Ascending aorta (tissue), 2 donors: ENCODE data around the gene LHB. TPM values are rescaled to one million over a fixed set of nuclear protein-coding genes. Genes with fewer than 3 reads are reported as not detected.

Experiments
- DNase-seq, 2 donors: peaks; one replicate each; pipeline ENCODE4 v3.0.0-alpha.2; 2019; ENCODE audit warnings: low spot score in 2 of 2
- H3K27ac ChIP-seq, 2 donors: fragments of 200-600 bp; sonication (generic); one replicate each; pipeline ENCODE4 v1.5.1; 2016 to 2017; ENCODE audit warnings: mild to moderate bottlenecking in 1 of 2
- H3K27me3 ChIP-seq: fragments of 200-600 bp; sonication (generic); one replicate; pipeline ENCODE4 v1.5.1; 2017
- H3K36me3 ChIP-seq, 2 donors: fragments of 200-600 bp; sonication (generic); one replicate each; pipeline ENCODE4 v1.5.1; 2016
- H3K4me1 ChIP-seq, 2 donors: fragments of 200-600 bp; sonication (generic); one replicate each; pipeline ENCODE4 v1.5.1; 2016 to 2017; ENCODE audit warnings: mild to moderate bottlenecking in 1 of 2
- H3K4me3 ChIP-seq, 2 donors: fragments of 200-600 bp; sonication (generic); one replicate each; pipeline ENCODE4 v1.5.1; 2016 to 2017; ENCODE audit warnings: mild to moderate bottlenecking in 1 of 2
- H3K9me3 ChIP-seq, 2 donors: fragments of 200-600 bp; sonication (generic); one replicate each; pipeline ENCODE4 v1.5.1; 2016
- intact Hi-C: fragments of 100-400 bp; cut with DNase I; formaldehyde crosslinking; loops from one replicate; pipeline ENCODE4 v1.15.1; 2023
- total RNA-seq: library from RNA; depleted of rRNA; stranded (reverse); fragments of >200 nt; gene quantifications from one replicate; pipeline ENCODE4 v1.1.0, GENCODE V29; 2016
- TF ChIP-seq, protein P1 (sequence below), 3 experiments: fragments of 200-600 bp in 2 of 3; fragments of 450-650 bp in 1 of 3; sonication (generic) in 2 of 3; IDR thresholded peaks; one replicate each; pipeline ENCODE4 v1.5.1; 2016 to 2019; ENCODE audit warnings: antibody characterized with exemption in 3 of 3, mild to moderate bottlenecking in 1 of 3, moderate library complexity in 1 of 3

The LHB gene
- total RNA-seq, 1 donor from 2014 or later, result not detected

DNA sequence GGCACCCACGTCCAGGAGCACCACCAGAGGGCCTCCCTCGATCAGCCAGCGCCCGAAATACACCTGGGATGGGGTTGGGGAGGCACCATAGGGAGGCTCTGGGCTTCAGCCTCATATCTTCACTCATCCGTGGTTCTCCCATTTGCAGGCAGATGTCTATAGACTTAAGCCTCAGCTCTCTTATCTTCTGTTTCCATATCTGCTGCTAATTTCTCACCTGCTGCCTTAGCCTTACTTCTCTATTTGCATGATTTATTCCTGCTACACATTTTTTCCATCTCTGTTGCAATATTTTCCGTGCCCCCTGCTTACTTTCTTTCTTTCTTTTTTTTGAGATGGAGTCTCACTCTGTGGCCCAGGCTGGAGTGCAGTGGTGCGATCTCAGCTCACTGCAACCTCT, 29.6 kb downstream of the LHB start:
- DNase-seq, result no peak
- H3K4me3 ChIP-seq, result no peak overlapping the region
- no peaks in the 10 kb centered on the region for H3K9me3 ChIP-seq
- intact Hi-C loops, result no loop called here
- H3K27me3 ChIP-seq, result no peaks in the 10 kb centered on the region
- TF ChIP-seq, protein P1, sequence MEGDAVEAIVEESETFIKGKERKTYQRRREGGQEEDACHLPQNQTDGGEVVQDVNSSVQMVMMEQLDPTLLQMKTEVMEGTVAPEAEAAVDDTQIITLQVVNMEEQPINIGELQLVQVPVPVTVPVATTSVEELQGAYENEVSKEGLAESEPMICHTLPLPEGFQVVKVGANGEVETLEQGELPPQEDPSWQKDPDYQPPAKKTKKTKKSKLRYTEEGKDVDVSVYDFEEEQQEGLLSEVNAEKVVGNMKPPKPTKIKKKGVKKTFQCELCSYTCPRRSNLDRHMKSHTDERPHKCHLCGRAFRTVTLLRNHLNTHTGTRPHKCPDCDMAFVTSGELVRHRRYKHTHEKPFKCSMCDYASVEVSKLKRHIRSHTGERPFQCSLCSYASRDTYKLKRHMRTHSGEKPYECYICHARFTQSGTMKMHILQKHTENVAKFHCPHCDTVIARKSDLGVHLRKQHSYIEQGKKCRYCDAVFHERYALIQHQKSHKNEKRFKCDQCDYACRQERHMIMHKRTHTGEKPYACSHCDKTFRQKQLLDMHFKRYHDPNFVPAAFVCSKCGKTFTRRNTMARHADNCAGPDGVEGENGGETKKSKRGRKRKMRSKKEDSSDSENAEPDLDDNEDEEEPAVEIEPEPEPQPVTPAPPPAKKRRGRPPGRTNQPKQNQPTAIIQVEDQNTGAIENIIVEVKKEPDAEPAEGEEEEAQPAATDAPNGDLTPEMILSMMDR (IDR thresholded peaks at IDR 0.05), result no peak
- H3K4me1 ChIP-seq, result peaks cover 14 to 18% of the 10 kb centered on the region in 2 donors
- H3K36me3 ChIP-seq, result peaks cover 54 to 71% of the 10 kb centered on the region in 2 donors
- no peak overlapping the region for H3K27ac ChIP-seq

DNA sequence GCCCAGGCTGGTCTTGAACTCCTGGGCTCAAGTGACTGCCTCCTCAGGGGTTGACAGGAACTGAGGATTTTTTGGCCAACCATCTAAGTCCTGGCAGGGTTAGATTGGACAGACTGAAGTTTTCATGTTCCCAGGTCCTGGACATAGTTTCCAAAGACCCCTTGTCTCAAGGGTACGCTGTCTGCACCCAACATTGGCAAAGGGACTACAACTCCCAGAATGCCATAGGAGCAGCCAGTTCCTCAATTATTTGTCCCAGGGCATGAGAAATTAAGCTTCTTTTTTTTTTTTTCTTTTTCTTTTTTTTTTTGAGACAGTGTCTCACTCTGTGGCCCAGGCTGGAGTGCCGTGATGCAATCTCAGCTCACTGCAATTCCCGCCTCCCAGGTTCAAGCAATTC, 30.7 kb downstream of the LHB start:
- Histone ChIP-seq H3K4me3 (no peak overlapping the region), H3K4me1 (peaks cover 5 to 11% of the 10 kb centered on the region in 2 donors), H3K36me3 (peaks cover 65 to 82% of the 10 kb centered on the region in 2 donors), H3K9me3 (no peaks in the 10 kb centered on the region), H3K27ac (no peak overlapping the region), H3K27me3 (no peaks in the 10 kb centered on the region)
- intact Hi-C loops, result no loop called here
- TF ChIP-seq, protein P1 (IDR thresholded peaks at IDR 0.05), result no peak
- no peak for DNase-seq

DNA sequence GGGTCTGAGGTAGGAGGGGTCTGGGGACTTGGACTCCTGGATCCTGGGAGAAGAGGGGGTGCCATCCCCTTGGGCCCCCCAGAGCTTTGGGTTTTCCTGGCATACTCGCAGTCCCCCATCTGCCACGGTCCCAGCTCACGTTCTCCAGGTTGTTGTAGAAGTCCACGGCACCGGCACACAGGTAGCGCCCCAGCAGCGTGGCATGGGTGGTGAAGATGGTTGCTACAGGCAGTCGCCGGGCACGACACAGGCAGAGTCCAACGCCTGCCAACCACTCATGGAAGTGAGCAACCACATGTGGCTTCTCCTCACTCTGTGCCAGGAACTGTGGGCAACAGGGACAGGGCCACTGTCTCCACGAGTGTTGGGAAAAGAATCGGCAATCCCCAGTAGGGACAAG, 31.2 kb downstream of the LHB start:
- Histone ChIP-seq H3K4me3 (no peak overlapping the region), H3K9me3 (no peaks in the 10 kb centered on the region), H3K27me3 (no peaks in the 10 kb centered on the region), H3K4me1 (peaks cover 2 to 7% of the 10 kb centered on the region in 2 donors), H3K27ac (peak overlapping the region in 1 of 2 donors; percentile 14), H3K36me3 (peaks cover 70 to 86% of the 10 kb centered on the region in 2 donors)
- DNase-seq, result no peak
- TF ChIP-seq, protein P1 (IDR thresholded peaks at IDR 0.05), result no peak
- intact Hi-C loops, result no loop called here

DNA sequence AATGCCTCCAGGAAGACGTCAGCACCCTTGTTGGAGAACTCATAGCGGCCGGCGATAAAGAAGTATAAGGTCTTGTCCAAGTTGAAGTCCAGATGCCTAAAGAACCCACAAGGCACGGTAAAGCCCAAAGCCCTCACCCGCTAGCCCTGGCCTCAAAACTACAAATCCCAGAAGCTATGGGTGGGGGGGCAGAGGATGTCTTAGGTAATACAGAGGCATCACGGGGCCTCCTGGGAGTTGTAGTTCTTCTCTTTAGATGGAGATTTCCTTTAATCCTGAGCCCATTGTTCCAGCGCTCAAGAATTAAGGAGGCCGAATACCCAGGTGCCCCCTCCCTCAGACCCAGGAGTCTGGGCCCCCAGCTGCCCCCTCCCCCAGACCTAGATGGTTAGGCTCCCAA, 34.6 kb downstream of the LHB start:
- H3K4me1 ChIP-seq, result peaks cover 0 to 15% of the 10 kb centered on the region in 2 donors
- no peaks in the 10 kb centered on the region for H3K27me3 ChIP-seq
- no peak overlapping the region for H3K4me3 ChIP-seq
- peaks cover 62 to 71% of the 10 kb centered on the region in 2 donors for H3K36me3 ChIP-seq
- H3K27ac ChIP-seq, result no peak overlapping the region
- TF ChIP-seq, protein P1 (IDR thresholded peaks at IDR 0.05), result no peak
- intact Hi-C loops, result no loop called here
- no peak for DNase-seq
- no peaks in the 10 kb centered on the region for H3K9me3 ChIP-seq

DNA sequence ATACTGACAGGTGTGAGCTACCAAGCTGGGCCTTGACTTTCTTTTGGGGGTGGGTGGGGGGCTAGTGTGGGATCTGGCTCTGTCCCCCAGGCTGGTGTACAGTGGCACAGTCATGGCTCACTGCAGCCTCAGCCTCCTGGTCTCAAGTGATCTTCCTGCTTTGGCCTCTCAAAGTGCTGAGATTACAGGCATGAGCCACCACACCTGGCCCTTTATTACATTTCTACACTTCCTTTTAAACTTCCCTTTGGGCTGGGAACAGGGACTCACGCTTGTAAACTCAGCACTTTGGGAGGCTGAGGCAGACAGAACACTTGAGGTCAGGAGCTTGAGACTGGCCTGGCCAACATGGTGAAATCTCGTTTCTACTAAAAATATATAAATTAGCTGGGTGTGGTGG, 39.8 kb downstream of the LHB start:
- H3K36me3 ChIP-seq, result peaks cover 37 to 54% of the 10 kb centered on the region in 2 donors
- no peaks in the 10 kb centered on the region for H3K9me3 ChIP-seq
- no peaks in the 10 kb centered on the region for H3K27me3 ChIP-seq
- peaks cover 0 to 15% of the 10 kb centered on the region in 2 donors for H3K4me1 ChIP-seq
- no peak overlapping the region for H3K4me3 ChIP-seq
- TF ChIP-seq, protein P1 (IDR thresholded peaks at IDR 0.05), result no peak
- H3K27ac ChIP-seq, result peak overlapping the region; percentile 86 to 93
- intact Hi-C loops, result loop anchor here (5.0 kb wide), 1 partner anchor 340 kb away; the partner anchor contains the start of gene DBP
- DNase-seq, result no peak
